ENCODE data around the gene B3GAT1.
"Not testable (repeated sequence)": the region's sequence is repeated elsewhere in the genome, so short reads cannot be mapped to it uniquely, and the experiment has no call there.

Gene B3GAT1

DNA sequence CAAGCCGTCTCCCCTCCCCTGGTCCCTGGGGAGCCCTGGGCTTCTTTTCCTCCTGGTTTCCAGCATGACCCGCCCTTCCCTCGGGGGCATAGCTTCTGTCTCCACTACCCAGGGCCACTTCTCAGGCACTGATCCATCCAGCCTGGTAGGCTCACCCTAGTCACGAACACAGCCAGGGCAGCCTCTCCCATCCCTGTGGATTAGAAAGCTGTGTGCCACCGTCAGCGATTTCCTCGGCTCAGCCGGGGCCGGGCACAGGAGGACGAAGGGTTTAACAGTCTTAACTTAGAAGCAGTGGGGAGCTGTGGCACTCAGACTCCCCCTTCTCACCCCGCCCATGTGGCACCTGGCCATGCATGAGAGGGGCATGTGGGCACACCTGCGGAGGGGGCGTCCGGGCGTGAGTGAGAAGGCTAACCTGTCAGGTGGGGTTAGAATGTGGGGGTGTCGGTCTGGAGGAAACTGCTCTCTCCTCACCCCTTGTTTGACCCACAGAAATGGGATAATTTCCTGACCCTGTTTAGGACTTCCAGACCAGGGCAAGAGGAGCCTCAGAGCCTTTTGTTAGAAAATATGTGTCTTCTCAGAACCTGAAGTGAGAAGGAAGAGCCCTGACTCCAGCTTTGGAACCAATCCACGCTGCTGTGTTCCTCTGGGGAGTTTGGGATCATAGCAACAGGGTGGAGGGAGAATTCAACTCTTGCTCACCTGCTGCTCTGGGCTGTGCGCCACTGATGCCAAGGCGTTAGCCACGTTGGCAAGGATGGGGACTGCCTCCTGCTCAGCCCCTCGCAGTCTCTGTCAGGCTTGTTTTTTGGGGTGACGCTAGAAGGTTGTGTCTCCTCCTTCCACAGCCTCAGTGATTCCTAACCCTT, 65.7 kb downstream of the B3GAT1 start:
- no peaks in the 10 kb centered on the region for H3K79me1 ChIP-seq (ENCODE audit: low read length)
- H3K56ac ChIP-seq (ENCODE audit: low read length): no peak overlapping the region
- H3K27me3 ChIP-seq (ENCODE audit: insufficient read depth, low read length, poor library complexity): no peaks in the 10 kb centered on the region
- no peak overlapping the region for H3K9ac ChIP-seq (ENCODE audit: low read length)
- no peak overlapping the region for H4K5ac ChIP-seq (ENCODE audit: low read length)
- no CpG with 5 or more reads among the region's 22 CpGs for WGBS (ENCODE audit: extremely low coverage, insufficient coverage, low lambda C conversion rate)
- H2BK15ac ChIP-seq (replicated peaks; ENCODE audit: low read depth): no peak overlapping the region
- H2BK5ac ChIP-seq (ENCODE audit: low read length): no peak overlapping the region
- no peaks in the 10 kb centered on the region for H3K79me2 ChIP-seq (ENCODE audit: control insufficient read depth, insufficient read depth, low read length)
- no peak overlapping the region for H3K18ac ChIP-seq (ENCODE audit: low read length)
- no peak overlapping the region for H2AK5ac ChIP-seq (ENCODE audit: low read length)
- H3K27ac ChIP-seq (ENCODE audit: low read depth, low read length): no peak overlapping the region
- no peak for DNase-seq
- H3K4me1 ChIP-seq (ENCODE audit: control insufficient read depth, low read depth, low read length): peaks cover 2% of the 10 kb centered on the region
- H3K23ac ChIP-seq (ENCODE audit: low read length): no peak overlapping the region
- no peak overlapping the region for H3K4me3 ChIP-seq (ENCODE audit: low read length)
- no peak overlapping the region for H2BK120ac ChIP-seq (ENCODE audit: low read depth, low read length)
- H4K8ac ChIP-seq (ENCODE audit: low read depth, low read length): no peak overlapping the region
- H3K36me3 ChIP-seq (ENCODE audit: control insufficient read depth, insufficient read depth, low read length): no peaks in the 10 kb centered on the region
- H3K4ac ChIP-seq (ENCODE audit: low read depth, low read length): no peak overlapping the region
- H3K4me2 ChIP-seq (ENCODE audit: low read length): no peak overlapping the region

DNA sequence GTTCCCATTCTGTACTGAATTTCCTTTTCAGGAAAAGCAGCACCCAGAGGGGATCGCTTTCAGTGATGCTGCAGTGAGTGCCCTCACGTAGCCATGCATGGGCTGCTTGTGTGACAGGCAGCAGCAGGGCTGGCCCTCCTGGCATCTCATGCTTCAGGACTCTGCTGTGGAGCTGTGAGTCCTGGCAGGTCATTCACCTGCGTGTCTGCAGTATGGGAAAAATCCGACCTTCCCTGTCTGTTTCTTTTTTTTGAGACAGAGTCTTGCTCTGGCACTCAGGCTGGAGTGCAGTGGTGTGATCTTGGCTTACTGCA, 66.8 kb downstream of the B3GAT1 start:
- H3K56ac ChIP-seq (ENCODE audit: low read length): no peak overlapping the region
- no peak overlapping the region for H2BK15ac ChIP-seq (replicated peaks; ENCODE audit: low read depth)
- H3K79me2 ChIP-seq (ENCODE audit: control insufficient read depth, insufficient read depth, low read length): no peaks in the 10 kb centered on the region
- no peak overlapping the region for H3K9ac ChIP-seq (ENCODE audit: low read length)
- H3K23ac ChIP-seq (ENCODE audit: low read length): no peak overlapping the region
- WGBS (ENCODE audit: extremely low coverage, insufficient coverage, low lambda C conversion rate): no CpG with 5 or more reads among the region's 4 CpGs
- no peak overlapping the region for H2BK5ac ChIP-seq (ENCODE audit: low read length)
- H4K8ac ChIP-seq (ENCODE audit: low read depth, low read length): no peak overlapping the region
- no peak for DNase-seq
- no peaks in the 10 kb centered on the region for H3K79me1 ChIP-seq (ENCODE audit: low read length)
- H2BK120ac ChIP-seq (ENCODE audit: low read depth, low read length): no peak overlapping the region
- H3K4me3 ChIP-seq (ENCODE audit: low read length): no peak overlapping the region
- H3K4ac ChIP-seq (ENCODE audit: low read depth, low read length): no peak overlapping the region
- peaks cover 2% of the 10 kb centered on the region for H3K4me1 ChIP-seq (ENCODE audit: control insufficient read depth, low read depth, low read length)
- no peaks in the 10 kb centered on the region for H3K27me3 ChIP-seq (ENCODE audit: insufficient read depth, low read length, poor library complexity)
- no peak overlapping the region for H3K4me2 ChIP-seq (ENCODE audit: low read length)
- H3K18ac ChIP-seq (ENCODE audit: low read length): no peak overlapping the region
- H3K27ac ChIP-seq (ENCODE audit: low read depth, low read length): no peak overlapping the region
- H2AK5ac ChIP-seq (ENCODE audit: low read length): no peak overlapping the region
- no peaks in the 10 kb centered on the region for H3K36me3 ChIP-seq (ENCODE audit: control insufficient read depth, insufficient read depth, low read length)
- H4K5ac ChIP-seq (ENCODE audit: low read length): no peak overlapping the region

DNA sequence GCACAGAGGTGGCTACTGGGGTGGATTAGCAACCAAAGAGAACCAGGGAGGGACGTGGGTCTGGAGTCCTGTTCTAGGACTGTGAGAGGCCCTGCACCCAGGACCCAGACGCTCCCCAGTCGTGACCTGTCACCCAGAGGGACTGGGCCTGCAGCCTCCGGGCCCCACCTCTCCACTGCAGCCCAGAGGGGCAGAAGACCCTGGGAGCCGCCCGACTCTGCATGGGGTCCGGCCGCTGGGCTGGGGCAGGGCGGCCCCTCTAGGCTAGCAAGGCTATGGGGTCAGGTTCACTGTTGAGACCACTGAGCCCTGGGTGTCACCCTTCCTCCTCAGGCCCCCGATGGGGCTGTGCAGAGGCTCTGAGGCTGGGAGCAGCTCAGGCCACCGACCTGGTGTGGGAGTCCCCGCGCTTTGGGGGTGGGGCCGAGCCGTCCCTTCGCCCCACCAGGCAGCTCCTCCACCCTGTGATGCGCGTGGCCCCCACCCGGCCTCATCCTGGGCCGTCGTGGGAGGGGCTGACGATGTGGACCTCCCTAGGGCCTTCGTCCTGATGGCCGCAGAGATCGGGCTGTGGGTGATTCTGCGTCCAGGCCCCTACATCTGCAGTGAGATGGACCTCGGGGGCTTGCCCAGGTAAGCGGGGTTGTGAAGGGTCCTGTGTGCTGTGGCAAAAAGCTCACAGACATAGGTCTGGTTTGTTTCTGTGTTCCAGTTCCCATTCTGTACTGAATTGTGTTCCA, 67.4 kb downstream of the B3GAT1 start:
- H3K27ac ChIP-seq (ENCODE audit: low read depth, low read length); H3K27me3 ChIP-seq (ENCODE audit: insufficient read depth, low read length, poor library complexity); H3K79me1 ChIP-seq (ENCODE audit: low read length); H3K4me3 ChIP-seq (ENCODE audit: low read length); H2BK5ac ChIP-seq (ENCODE audit: low read length); H3K23ac ChIP-seq (ENCODE audit: low read length); H3K4ac ChIP-seq (ENCODE audit: low read depth, low read length); DNase-seq; H4K5ac ChIP-seq (ENCODE audit: low read length); H3K36me3 ChIP-seq (ENCODE audit: control insufficient read depth, insufficient read depth, low read length); H3K9ac ChIP-seq (ENCODE audit: low read length); H3K18ac ChIP-seq (ENCODE audit: low read length); H3K79me2 ChIP-seq (ENCODE audit: control insufficient read depth, insufficient read depth, low read length); H2BK15ac ChIP-seq (replicated peaks; ENCODE audit: low read depth); H3K56ac ChIP-seq (ENCODE audit: low read length); H4K8ac ChIP-seq (ENCODE audit: low read depth, low read length); H2BK120ac ChIP-seq (ENCODE audit: low read depth, low read length); H3K4me2 ChIP-seq (ENCODE audit: low read length); H2AK5ac ChIP-seq (ENCODE audit: low read length); H3K4me1 ChIP-seq (ENCODE audit: control insufficient read depth, low read depth, low read length): not testable (repeated sequence)
- no CpG with 5 or more reads among the region's 28 CpGs for WGBS (ENCODE audit: extremely low coverage, insufficient coverage, low lambda C conversion rate)

DNA sequence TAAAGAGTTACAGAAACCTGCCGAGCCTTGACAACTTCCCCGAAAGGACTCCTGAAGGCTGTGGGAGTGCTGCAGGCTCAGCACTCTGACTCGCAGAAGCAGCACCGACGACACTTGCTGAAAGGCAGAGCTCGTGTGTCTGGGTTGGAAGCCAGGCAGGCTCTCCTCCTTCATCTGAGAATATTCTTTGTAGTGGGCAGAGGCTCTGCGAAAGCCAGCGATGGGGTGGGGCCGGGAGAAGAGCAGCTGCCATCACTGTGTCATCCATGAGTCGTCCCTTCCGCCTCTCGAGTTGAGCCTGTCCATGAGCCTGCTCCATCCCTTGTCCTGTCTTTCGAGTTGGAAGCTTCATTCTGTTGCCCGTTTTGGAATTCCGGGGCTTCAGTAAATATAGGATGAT, 68.4 kb downstream of the B3GAT1 start:
- DNase-seq: no peak
- Histone ChIP-seq H2BK5ac (ENCODE audit: low read length) (no peak overlapping the region), H3K18ac (ENCODE audit: low read length) (no peak overlapping the region), H3K79me2 (ENCODE audit: control insufficient read depth, insufficient read depth, low read length) (no peaks in the 10 kb centered on the region), H2BK15ac (replicated peaks; ENCODE audit: low read depth) (no peak overlapping the region), H3K79me1 (ENCODE audit: low read length) (no peaks in the 10 kb centered on the region), H3K4me3 (ENCODE audit: low read length) (no peak overlapping the region), H2AK5ac (ENCODE audit: low read length) (no peak overlapping the region), H3K9ac (ENCODE audit: low read length) (no peak overlapping the region), H3K23ac (ENCODE audit: low read length) (no peak overlapping the region), H4K8ac (ENCODE audit: low read depth, low read length) (no peak overlapping the region), H3K27ac (ENCODE audit: low read depth, low read length) (no peak overlapping the region), H3K4me1 (ENCODE audit: control insufficient read depth, low read depth, low read length) (no peaks in the 10 kb centered on the region), H3K36me3 (ENCODE audit: control insufficient read depth, insufficient read depth, low read length) (no peaks in the 10 kb centered on the region), H3K4ac (ENCODE audit: low read depth, low read length) (no peak overlapping the region), H3K27me3 (ENCODE audit: insufficient read depth, low read length, poor library complexity) (no peaks in the 10 kb centered on the region), H2BK120ac (ENCODE audit: low read depth, low read length) (no peak overlapping the region), H4K5ac (ENCODE audit: low read length) (no peak overlapping the region), H3K4me2 (ENCODE audit: low read length) (no peak overlapping the region), H3K56ac (ENCODE audit: low read length) (no peak overlapping the region)
- WGBS (ENCODE audit: extremely low coverage, insufficient coverage, low lambda C conversion rate): no CpG with 5 or more reads among the region's 15 CpGs

DNA sequence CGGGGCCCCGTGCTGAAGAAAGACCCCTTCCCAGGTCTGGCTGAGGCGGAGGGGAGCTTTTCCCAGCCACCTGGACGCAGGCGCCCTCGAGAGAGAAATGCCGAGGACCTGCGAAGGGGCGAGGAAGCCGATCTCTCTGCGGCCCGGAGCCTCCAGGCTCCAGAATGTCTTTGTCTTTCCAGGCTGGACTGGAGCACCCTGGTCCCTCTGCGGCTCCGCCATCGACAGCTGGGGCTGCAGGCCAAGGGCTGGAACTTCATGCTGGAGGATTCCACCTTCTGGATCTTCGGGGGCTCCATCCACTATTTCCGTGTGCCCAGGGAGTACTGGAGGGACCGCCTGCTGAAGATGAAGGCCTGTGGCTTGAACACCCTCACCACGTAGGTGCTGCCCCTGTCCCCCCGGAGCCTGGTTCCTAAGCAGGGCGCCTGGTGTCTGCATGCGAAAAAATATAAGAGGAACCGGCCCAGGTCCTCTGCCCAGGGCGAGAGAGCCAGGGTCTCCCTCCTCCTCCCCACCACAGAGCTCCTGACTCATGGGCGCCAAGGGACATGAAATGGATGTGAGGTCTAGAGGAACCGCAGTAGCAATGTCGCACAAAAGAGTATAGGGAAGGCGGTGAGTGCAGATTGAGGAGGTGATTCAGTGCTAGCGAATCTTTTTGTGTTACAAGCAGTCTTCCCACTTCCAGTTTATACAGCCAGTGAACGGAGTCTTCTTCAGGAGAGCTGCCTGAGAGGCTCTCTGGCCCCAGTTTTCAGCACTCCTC, 69.3 kb downstream of the B3GAT1 start:
- no peak overlapping the region for H4K8ac ChIP-seq (ENCODE audit: low read depth, low read length)
- no peak overlapping the region for H3K4me2 ChIP-seq (ENCODE audit: low read length)
- no peak overlapping the region for H3K9ac ChIP-seq (ENCODE audit: low read length)
- H2AK5ac ChIP-seq (ENCODE audit: low read length): no peak overlapping the region
- no peak for DNase-seq
- no peak overlapping the region for H2BK120ac ChIP-seq (ENCODE audit: low read depth, low read length)
- H3K27me3 ChIP-seq (ENCODE audit: insufficient read depth, low read length, poor library complexity): no peaks in the 10 kb centered on the region
- H3K4me3 ChIP-seq (ENCODE audit: low read length): no peak overlapping the region
- no peaks in the 10 kb centered on the region for H3K4me1 ChIP-seq (ENCODE audit: control insufficient read depth, low read depth, low read length)
- H3K27ac ChIP-seq (ENCODE audit: low read depth, low read length): no peak overlapping the region
- H3K4ac ChIP-seq (ENCODE audit: low read depth, low read length): no peak overlapping the region
- H3K36me3 ChIP-seq (ENCODE audit: control insufficient read depth, insufficient read depth, low read length): no peaks in the 10 kb centered on the region
- H2BK15ac ChIP-seq (replicated peaks; ENCODE audit: low read depth): no peak overlapping the region
- H3K79me2 ChIP-seq (ENCODE audit: control insufficient read depth, insufficient read depth, low read length): no peaks in the 10 kb centered on the region
- no peak overlapping the region for H3K18ac ChIP-seq (ENCODE audit: low read length)
- no CpG with 5 or more reads among the region's 30 CpGs for WGBS (ENCODE audit: extremely low coverage, insufficient coverage, low lambda C conversion rate)
- H3K23ac ChIP-seq (ENCODE audit: low read length): no peak overlapping the region
- no peak overlapping the region for H2BK5ac ChIP-seq (ENCODE audit: low read length)
- H4K5ac ChIP-seq (ENCODE audit: low read length): no peak overlapping the region
- no peaks in the 10 kb centered on the region for H3K79me1 ChIP-seq (ENCODE audit: low read length)
- H3K56ac ChIP-seq (ENCODE audit: low read length): no peak overlapping the region
